Stimulated activated CD8-positive, alpha-beta memory T cell treated with anti-CD3 and anti-CD28 coated beads, Interleukin-7, amount 100 ng/mL, for 4 hours (primary cell): Measurements from ENCODE around the gene CLCNKA.
A peak's percentile ranks its signal among the peaks of the same experiment; 100 is the strongest.
"Not testable (repeated sequence)": the region's sequence is repeated elsewhere in the genome, so short reads cannot be mapped to it uniquely, and the experiment has no call there.

Experiments used
- DNase-seq, 2 donors: peaks; one replicate each; pipeline ENCODE4 v3.0.0-alpha.2; 2020; ENCODE audit warnings: low read depth in 2 of 2

CLCNKA gene

DNA sequence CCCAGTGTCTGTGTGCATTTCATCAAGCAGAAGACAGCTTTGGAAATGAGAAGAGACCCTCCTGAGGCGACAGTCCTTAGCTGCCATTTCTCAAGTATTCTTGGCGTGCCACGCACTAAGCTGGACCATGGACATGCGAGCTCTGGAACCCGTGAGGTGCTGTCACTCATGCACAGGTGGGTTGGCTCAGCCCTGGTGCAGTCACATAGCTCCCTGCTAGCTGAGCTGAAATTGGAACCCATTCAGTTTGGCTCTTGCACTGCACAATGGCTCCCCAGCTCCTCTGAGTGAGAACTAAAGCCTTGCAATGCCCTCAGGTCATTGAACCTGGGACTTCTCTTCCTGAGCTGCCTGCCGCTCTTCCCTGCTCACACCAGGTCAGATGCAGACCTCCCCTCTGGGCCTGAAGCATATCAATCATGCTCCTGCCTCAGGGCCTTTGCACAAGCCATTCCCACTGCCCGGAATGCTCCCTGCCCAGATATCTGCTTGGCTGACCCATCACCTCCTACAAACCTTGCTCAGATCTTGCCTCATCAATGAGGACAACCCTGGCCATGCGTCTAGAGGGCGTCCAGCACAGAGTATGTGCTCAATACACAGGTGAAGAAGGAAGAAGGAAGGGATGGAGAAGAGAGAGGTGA lies 24.1 kb upstream of the CLCNKA start:
- DNase-seq, result no peak

GRCh38 chr1:15998929-15999328 lies 22.9 kb upstream of the CLCNKA start:
- no peak for DNase-seq

- not testable (repeated sequence) for DNase-seq
Measured at GRCh38 chr1:16001274-16001673, 20.6 kb upstream of the CLCNKA start.

DNA sequence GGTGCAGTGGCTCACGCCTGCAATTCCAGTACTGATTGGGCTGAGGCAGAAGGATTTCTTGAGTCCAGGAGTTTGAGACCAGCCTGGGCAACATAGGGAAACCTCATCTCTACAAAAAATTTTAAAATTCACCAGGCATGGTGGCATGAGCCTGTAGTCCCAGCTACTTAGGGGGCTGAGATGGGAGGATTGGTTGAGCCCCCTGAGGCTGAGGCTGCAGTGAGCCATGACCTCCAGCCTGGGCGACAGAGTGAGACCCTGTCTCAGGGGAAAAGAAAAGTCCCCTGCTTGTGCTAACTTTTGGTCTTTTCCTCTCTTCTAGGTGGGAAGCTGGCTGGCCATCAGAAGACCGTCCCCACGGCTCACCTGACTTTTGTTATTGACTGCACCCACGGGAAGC lies 16.2 kb upstream of the CLCNKA start:
- no peak for DNase-seq

- no peak for DNase-seq
Measured at GRCh38 chr1:16006010-16006409, 15.8 kb upstream of the CLCNKA start.

DNA sequence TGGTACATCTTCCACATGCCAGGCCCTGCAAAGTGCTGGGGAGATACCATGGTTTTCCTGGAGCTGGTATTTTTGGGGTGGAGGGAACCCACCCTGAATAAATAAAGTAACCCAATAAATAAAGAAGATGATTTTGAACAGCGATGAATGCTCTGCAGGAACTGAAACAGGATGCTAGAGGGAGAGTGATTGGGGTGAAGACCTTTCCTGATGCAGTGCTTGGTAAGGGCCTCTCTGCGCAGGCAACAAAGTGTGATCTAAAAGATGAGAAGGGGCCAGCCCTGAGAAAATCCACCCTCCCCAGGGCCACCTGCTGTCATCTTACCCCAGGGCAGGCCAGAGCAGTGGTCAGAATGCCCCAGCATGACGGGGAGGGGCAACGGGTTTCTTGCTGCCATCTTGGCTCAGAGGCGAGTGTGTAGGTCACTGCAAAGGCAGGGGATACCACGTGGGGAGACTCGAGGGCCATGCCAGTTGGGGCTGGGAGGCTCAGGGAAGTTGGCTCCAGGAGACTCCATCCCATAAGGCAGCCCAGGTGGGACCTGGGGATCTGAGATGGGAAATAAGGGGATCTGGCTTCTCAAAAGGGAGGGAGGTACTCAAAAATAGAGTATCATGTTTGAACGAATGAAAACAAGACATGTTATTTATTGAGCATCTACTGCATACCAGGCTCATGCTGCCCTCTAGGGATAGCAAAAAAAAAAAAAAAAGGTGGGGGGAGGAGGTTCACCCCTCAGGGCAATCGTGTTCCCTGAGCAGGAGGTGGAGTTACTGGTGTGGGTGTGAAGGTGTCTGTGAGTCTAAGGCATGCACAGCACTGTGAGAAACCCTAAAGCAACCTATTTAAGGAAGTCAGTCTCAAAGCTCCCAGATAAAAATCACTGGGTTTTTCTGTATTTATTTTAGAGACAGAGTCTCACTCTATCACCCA lies 15.0 kb upstream of the CLCNKA start:
- no peak for DNase-seq

- DNase-seq, result no peak
Measured at GRCh38 chr1:16007671-16008341, 14.0 kb upstream of the CLCNKA start.

GRCh38 chr1:16009030-16009460 lies 12.8 kb upstream of the CLCNKA start:
- peak; percentile 45 to 64 for DNase-seq

GRCh38 chr1:16009678-16010077 lies 12.2 kb upstream of the CLCNKA start:
- DNase-seq, result no peak

DNA sequence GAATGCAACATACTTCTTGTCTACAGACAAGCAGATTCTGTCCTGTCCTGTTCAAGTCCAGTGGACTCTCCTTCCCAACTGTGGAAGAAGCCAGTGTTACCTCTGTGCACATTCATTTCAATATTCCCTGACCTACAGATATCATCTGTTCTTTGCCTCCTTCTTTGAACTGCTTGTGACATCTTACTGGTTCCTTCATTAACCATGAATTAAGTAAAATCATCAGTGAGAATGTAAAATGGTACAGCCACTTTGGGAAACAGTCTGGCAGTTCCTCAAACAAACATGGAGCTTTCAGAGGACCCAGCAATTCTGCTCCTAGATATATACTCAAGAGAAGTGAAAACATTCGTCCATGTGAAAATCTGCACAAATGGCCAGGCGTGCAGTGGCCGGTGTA lies 11.0 kb upstream of the CLCNKA start:
- no peak for DNase-seq

GRCh38 chr1:16011936-16012589 lies 9.8 kb upstream of the CLCNKA start:
- no peak for DNase-seq

DNA sequence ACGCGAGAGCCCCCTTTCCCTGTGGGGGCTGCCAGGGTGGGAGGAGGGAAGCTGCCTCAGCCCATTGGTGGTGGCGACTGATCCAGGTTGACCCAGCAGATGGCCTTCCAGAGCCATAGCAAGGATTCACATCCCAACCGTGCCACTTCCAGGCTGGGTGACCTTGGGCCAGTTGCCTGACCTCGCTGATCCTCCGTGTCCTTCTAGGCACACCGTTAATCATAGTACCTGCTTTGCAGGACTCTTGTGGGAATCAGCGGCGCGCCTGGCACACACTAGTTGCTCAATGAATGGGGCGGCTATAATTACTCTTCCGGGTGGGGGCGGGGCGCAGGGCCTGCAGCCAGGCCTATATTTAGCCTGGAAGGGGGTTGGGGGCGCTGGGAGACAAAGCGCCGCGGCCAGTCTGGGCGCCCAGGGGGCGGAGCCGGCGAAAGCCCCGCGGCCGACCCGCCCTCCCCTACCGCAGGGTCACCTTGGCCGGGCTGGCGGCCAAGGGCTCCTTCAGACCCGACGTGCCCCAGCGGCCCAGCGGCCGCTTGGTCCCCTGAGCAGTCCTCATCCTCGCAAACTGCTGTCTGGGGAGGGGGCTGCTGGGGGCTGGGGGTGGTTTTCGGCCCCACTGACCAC lies 9.1 kb upstream of the CLCNKA start:
- DNase-seq, result no peak

- DNase-seq, result peak; percentile 57 to 63
Measured at GRCh38 chr1:16013220-16013907, 8.5 kb upstream of the CLCNKA start.

DNA sequence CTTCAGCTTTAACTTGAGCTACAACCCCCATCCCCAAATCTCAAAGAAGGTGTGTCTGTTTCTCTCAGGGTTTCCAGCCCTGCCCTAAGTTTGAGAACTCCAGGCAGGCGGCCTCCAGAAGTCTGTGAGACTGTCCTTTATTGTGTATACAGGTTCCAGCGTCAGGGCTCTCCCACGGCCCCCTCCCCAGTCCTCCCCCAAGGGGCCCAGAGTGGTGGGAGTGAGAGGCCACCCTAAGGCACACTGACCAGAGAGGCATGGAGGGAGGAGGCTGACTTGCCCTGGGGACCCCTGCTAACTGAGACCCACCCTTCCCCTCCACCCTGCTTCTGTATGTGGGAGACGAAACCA lies 8.0 kb upstream of the CLCNKA start:
- DNase-seq, result no peak

DNA sequence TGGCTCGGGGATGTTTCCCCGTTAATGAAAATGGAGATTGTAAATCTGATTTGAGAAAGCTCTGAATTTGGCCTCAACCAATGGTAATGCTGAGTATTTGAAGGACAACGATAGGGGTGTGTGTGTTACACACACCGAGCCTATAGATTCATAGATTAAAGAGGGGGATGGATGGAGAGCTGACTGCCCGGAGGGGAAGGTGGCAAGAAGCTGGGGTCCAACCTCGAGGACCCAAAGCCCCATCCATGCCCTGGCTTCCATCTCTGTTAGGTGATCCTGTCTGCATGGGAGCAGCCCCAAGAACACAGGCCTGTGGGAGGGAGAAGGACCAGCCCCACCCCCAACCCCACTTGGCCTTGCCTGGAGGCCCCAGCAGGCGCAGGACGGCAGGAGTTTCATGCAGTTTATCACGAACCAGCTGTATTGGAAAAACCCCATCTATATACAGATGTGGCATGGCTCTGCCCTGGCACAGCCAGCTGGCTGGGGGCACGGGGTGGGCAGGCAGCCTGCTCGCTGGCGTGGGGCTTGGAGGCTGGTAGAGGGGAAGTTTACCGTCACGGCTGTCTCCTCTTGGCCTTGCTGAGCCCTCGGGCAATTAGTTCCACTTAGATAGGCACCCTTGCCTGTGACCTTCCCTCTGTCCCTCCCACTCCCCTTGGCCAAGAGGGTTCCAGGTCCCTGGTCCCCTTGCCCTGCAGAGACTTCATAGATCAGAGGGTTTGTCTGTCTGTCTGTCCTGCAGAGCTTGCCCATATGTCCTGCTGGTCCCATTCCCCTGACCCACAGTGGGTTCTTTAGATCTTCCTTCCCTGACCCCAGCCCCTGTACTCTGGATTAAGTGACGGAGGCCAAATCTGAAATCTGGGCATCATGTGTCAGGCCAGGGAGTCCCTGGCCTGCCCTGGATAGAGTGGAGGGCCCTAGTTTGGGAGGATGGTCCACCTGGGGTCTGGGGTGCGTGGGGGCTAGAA lies 7.0 kb upstream of the CLCNKA start:
- DNase-seq, result no peak

- DNase-seq, result no peak
Measured at GRCh38 chr1:16015491-16015890, 6.3 kb upstream of the CLCNKA start.

DNA sequence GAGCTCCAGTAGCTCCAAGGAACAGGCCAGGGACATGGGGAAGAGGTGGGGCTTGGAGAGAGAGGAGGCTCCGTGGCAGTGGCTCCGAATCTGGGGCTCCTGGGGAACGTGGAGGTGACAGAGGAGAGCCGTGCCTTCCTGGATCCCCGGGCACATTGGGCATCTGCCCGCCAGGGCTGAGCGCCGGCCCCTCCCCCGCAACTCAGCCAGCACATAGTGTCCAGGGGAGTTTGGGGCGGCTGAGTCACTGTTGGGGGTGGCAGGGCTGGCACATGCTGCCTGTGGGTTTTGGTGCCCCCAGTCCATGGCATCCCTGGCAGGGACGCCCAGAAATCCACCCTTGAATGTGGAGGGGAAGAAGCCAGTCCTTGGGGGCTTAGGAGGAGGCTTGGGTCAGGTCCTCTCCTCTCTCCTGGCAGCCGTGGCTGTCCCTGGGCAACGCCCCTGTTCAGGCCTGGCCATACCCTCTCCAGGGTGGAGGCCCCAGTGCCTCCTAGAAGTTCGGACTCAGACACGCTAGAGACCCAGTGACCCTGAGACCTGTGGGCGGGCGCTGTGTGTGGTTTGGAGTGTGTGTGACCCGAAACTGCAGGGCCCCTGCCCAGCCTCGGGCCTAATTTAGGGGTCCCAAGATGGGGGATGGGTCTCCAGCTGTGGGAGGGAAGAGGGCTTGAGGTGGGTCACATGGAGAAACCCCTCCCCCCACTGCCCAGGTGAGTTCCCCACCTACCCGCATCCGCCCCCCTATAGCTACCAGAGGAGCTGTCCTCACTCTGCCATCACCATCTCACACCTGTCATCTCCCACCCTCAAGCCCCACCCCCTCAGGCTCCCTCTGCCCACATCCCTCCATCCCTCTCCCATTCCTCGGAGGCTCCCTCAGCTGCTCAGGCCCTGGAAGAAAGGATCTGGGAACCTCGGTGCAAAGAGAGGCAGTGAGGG lies 5.6 kb upstream of the CLCNKA start:
- DNase-seq, result no peak

GRCh38 chr1:16017076-16017460 lies 4.8 kb upstream of the CLCNKA start:
- DNase-seq, result no peak
